HG03558 (cell line): ENCODE measurements around the gene MON2.

ENCODE experiments used
- ATAC-seq: cut with Tn5 transposase; IDR thresholded peaks from one replicate; pipeline ENCODE4 v1.9.1; 2021; ENCODE audit warnings: moderate number of reproducible peaks; ENCODE audit not compliant: unreplicated experiment; ENCODE audit errors: extremely low read depth

Gene MON2

GRCh38 chr12:62604373-62604772 lies 137.7 kb downstream of the MON2 start:
- no peak for ATAC-seq

GRCh38 chr12:62604871-62605270 lies 138.2 kb downstream of the MON2 start:
- no peak for ATAC-seq

GRCh38 chr12:62605981-62606380 lies 139.4 kb downstream of the MON2 start:
- no peak for ATAC-seq

- no peak for ATAC-seq
These were observed 140.0 kb downstream of the MON2 start for GRCh38 chr12:62606654-62607053.

- ATAC-seq, result no peak
These were observed 146.5 kb downstream of the MON2 start for GRCh38 chr12:62613081-62613480.

- ATAC-seq, result no peak
These were observed 151.7 kb downstream of the MON2 start for GRCh38 chr12:62618319-62618718.

- no peak for ATAC-seq
These were observed 152.3 kb downstream of the MON2 start for GRCh38 chr12:62618930-62619329.

GRCh38 chr12:62621101-62621638 lies 154.5 kb downstream of the MON2 start:
- no peak for ATAC-seq

GRCh38 chr12:62622177-62622576 lies 155.6 kb downstream of the MON2 start:
- no peak for ATAC-seq

GRCh38 chr12:62625228-62625627 lies 158.6 kb downstream of the MON2 start:
- ATAC-seq, result no peak

GRCh38 chr12:62627181-62627580 lies 160.6 kb downstream of the MON2 start:
- ATAC-seq, result no peak

GRCh38 chr12:62629413-62629812 lies 162.8 kb downstream of the MON2 start:
- no peak for ATAC-seq

- no peak for ATAC-seq
These were observed 163.5 kb downstream of the MON2 start for GRCh38 chr12:62629971-62630739.

- no peak for ATAC-seq
These were observed 165.1 kb downstream of the MON2 start for GRCh38 chr12:62631471-62632410.

- no peak for ATAC-seq
These were observed 165.8 kb downstream of the MON2 start for GRCh38 chr12:62632411-62632918.

- no peak for ATAC-seq
These were observed 169.0 kb downstream of the MON2 start for GRCh38 chr12:62635649-62636048.

- no peak for ATAC-seq
These were observed 171.1 kb downstream of the MON2 start for GRCh38 chr12:62637679-62638078.

- peak; percentile 90 for ATAC-seq
These were observed 174.4 kb downstream of the MON2 start for GRCh38 chr12:62640910-62641448.

GRCh38 chr12:62642486-62642885 lies 175.9 kb downstream of the MON2 start:
- no peak for ATAC-seq

GRCh38 chr12:62643486-62643885 lies 176.9 kb downstream of the MON2 start:
- no peak for ATAC-seq

GRCh38 chr12:62646566-62646965 lies 179.9 kb downstream of the MON2 start:
- ATAC-seq, result no peak
